Measurements from ENCODE around the gene TBX10. TPM values are rescaled to one million over a fixed set of nuclear protein-coding genes. Genes with fewer than 3 reads are reported as not detected.

The TBX10 gene
- total and polyA plus RNA-seq, 2 of the 8 experiments (the other 6 are each of a cell fraction or from before 2014, with no cell fraction given), result 0.09 TPM; not detected in 1

GRCh38 chr11:67586568-67587250, 52.9 kb downstream of the TBX10 start:
- no peak overlapping the region for H3K14ac ChIP-seq (ENCODE audit: insufficient read length)
- H3K18ac ChIP-seq (ENCODE audit: extremely low read depth, low read length), result no peak overlapping the region
- no peak overlapping the region for H4K91ac ChIP-seq (replicated peaks; ENCODE audit: insufficient read length, low read length)
- FAIRE-seq (no peak), DNase-seq (ENCODE audit: low read depth in 1 of 2, low spot score in 2 of 2) (no peak)
- H2BK15ac ChIP-seq (ENCODE audit: low read length), result no peak overlapping the region
- H3K27ac ChIP-seq (ENCODE audit: low read depth, low read length), result no peak overlapping the region
- no peak overlapping the region for H2AFZ ChIP-seq (ENCODE audit: low read length)
- no peak overlapping the region for H2BK12ac ChIP-seq (ENCODE audit: low read depth, low read length)
- 78% methylated on average over 5 of the region's 5 CpGs; no CpG with 5 or more reads in 1 of the 2 experiments for WGBS, 2 experiments (ENCODE audit: extremely low coverage in 1 of 2, insufficient coverage in 1 of 2, insufficient read length in 1 of 2, insufficient replicate concordance in 2 of 2, low coverage in 1 of 2, low lambda C conversion rate in 2 of 2, missing lambda C conversion rate in 1 of 2)
- ChIA-PET POLR2A (ENCODE audit: partially characterized antibody) (interaction anchor here (0.6 to 6.7 kb wide), 12 partner anchors 8 to 237 kb away, joined by 3 to 71 read pairs (median 4); no protein-coding TSS in a partner anchor), CTCF (ENCODE audit: partially characterized antibody) (interaction anchor here (0.7 to 1.3 kb wide), 3 partner anchors 27 to 251 kb away, joined by 3 read pairs; no protein-coding TSS in a partner anchor)
- peaks cover 8 to 10% of the 10 kb centered on the region in 2 experiments for H4K20me1 ChIP-seq (replicated peaks in 1 of 2; ENCODE audit: control insufficient read depth in 1 of 2, insufficient read depth in 2 of 2, low read length in 2 of 2)
- TF ChIP-seq POLR2AphosphoS5 (IDR thresholded peaks at IDR 0.05; ENCODE audit: low read depth, low read length), result peak; percentile 82
- TF ChIP-seq TCF12 (IDR thresholded peaks at IDR 0.05; ENCODE audit: low read depth, low read length), result no peak
- TF ChIP-seq POLR2A (IDR thresholded peaks at IDR 0.05; ENCODE audit: control extremely low read depth in 1 of 2, low read depth in 2 of 2, low read length in 2 of 2), result peak; percentile 52 to 70
- H3K9me3 ChIP-seq (ENCODE audit: insufficient read depth in 2 of 2, low read depth in 1 of 2, low read length in 1 of 2), result no peaks in the 10 kb centered on the region
- H3K4me1 ChIP-seq (replicated peaks in 1 of 4; ENCODE audit: control insufficient read depth in 3 of 4, insufficient read depth in 4 of 4, low read length in 3 of 4), result peaks cover 3 to 28% (median 15%) of the 10 kb centered on the region in 4 experiments
- H4K5ac ChIP-seq (ENCODE audit: insufficient read length, low read depth, low read length), result no peak overlapping the region
- H3K4me3 ChIP-seq (ENCODE audit: extremely low read depth in 1 of 4, insufficient read depth in 2 of 4, low read depth in 3 of 4, low read length in 4 of 4), result no peak overlapping the region
- H2BK5ac ChIP-seq (ENCODE audit: low read depth, low read length), result no peak overlapping the region
- peaks cover 5% of the 10 kb centered on the region; the same call in 1 of the 2 replicates for H3K23me2 ChIP-seq (ENCODE audit: low read depth, low read length)
- no peak overlapping the region for H3K4me2 ChIP-seq (ENCODE audit: insufficient read depth in 1 of 2, low read depth in 2 of 2, low read length in 2 of 2)
- peaks cover 6 to 34% (median 21%) of the 10 kb centered on the region in 4 experiments; a peak in 6 of 8 replicates for H3K36me3 ChIP-seq (ENCODE audit: control insufficient read depth in 2 of 4, insufficient read depth in 4 of 4, low read length in 3 of 4)
- no peak overlapping the region for H2BK20ac ChIP-seq (ENCODE audit: low read length)
- no peak overlapping the region for H3K9ac ChIP-seq (replicated peaks in 1 of 4; ENCODE audit: extremely low read depth in 1 of 4, low read depth in 3 of 4, low read length in 3 of 4)
- H3K27me3 ChIP-seq (replicated peaks in 1 of 4; ENCODE audit: control insufficient read depth in 3 of 4, extremely low read depth in 1 of 4, insufficient read depth in 3 of 4, low read length in 3 of 4), result no peaks in the 10 kb centered on the region; a peak in 1 of 7 replicates
- H2BK120ac ChIP-seq (replicated peaks; ENCODE audit: low read depth, low read length), result no peak overlapping the region
- no peak overlapping the region for H2AK5ac ChIP-seq (ENCODE audit: low read depth, low read length)
- H3K23ac ChIP-seq (ENCODE audit: insufficient read length), result no peak overlapping the region
- H3K56ac ChIP-seq (replicated peaks; ENCODE audit: insufficient read length, low read depth, low read length), result no peak overlapping the region
- peaks cover 0 to 27% of the 10 kb centered on the region in 2 experiments; a peak in 2 of 4 replicates for H3K79me2 ChIP-seq (ENCODE audit: control insufficient read depth in 1 of 2, insufficient read depth in 2 of 2, low read length in 2 of 2)
- no peak overlapping the region for H4K8ac ChIP-seq (ENCODE audit: extremely low read depth, insufficient read depth, low read length)
- H3K79me1 ChIP-seq (ENCODE audit: low read depth, low read length), result peaks cover 10% of the 10 kb centered on the region
- no peak overlapping the region for H3K4ac ChIP-seq (replicated peaks; ENCODE audit: insufficient read length, low read depth, low read length)
